Right atrium auricular region (tissue), 2 donors: ENCODE measurements around the gene KCMF1. TPM values are rescaled to one million over a fixed set of nuclear protein-coding genes. Genes with fewer than 3 reads are reported as not detected.

Source experiments
- DNase-seq: peaks from one replicate; pipeline ENCODE4 v3.0.0-alpha.2; 2019; ENCODE audit warnings: low spot score
- H3K27ac ChIP-seq, 2 donors: fragments of 200-600 bp; sonication (generic); 1 replicate in 1 of 2; 2 replicates in 1 of 2; pipeline ENCODE4 v1.5.1; 2016 to 2019
- H3K27me3 ChIP-seq, 2 donors: fragments of 200-600 bp; sonication (generic); one replicate each; pipeline versions ENCODE4 v1.5.1 to v1.6.0; 2017 to 2019
- H3K36me3 ChIP-seq: fragments of 200-600 bp; sonication (generic); one replicate; pipeline ENCODE4 v1.5.1; 2016
- H3K4me1 ChIP-seq, 2 donors: fragments of 200-600 bp; sonication (generic); one replicate each; pipeline versions ENCODE4 v1.5.1 to v1.6.0; 2017 to 2019
- H3K4me3 ChIP-seq, 2 donors: fragments of 200-600 bp; sonication (generic); 1 replicate in 1 of 2; 2 replicates in 1 of 2; pipeline ENCODE4 v1.5.1; 2017 to 2019; ENCODE audit warnings: mild to moderate bottlenecking in 1 of 2, moderate library complexity in 1 of 2
- H3K9me3 ChIP-seq, 2 donors: fragments of 200-600 bp; sonication (generic); one replicate each; pipeline ENCODE4 v1.5.1; 2019
- total RNA-seq, 2 donors: library from RNA; depleted of rRNA; stranded (reverse); fragments of >200 nt; gene quantifications; one replicate each; pipeline ENCODE4 v1.1.0, GENCODE V29; 2016
- TF ChIP-seq, protein P1 (sequence below), 2 donors: fragments of 200-600 bp; sonication (generic); IDR thresholded peaks; one replicate each; pipeline ENCODE4 v1.5.1; 2019; ENCODE audit warnings: antibody characterized with exemption in 2 of 2

Gene KCMF1
- total RNA-seq, 2 donors from 2014 or later: 53.1 to 69.5 TPM

DNA sequence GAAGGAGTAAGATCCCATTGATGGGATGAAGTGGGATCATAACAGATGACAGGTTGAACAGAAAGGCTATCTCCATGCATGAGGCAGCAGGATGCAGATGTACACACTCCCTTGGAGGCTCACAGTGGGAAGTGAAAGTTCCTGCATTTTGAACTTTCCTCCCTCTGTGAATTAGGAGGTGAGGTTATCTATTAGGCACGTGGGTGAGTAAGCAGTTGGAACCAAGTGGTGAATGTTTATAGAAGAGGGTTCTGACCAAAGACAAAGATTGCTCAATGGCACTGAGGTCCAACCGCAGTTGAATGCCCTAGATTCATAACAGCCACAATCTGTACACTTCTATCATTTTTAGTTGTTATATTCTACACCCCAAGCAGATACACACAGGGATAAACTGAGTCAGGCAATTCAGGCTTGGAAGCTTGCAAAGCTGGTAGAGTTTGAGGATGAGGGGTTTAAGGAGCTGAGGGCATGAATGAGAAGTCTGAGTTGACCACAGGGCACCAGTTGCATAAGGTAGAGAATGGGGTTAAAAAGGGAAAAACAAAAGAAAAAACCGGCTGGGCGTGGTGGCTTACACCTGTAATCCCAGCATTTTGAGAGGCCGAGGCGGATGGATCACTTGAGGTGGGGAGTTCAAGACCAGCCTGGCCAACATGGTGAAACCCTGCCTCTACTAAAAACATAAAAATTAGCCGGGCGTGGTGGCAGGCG lies 7.1 kb upstream of the KCMF1 start:
- TF ChIP-seq, protein P1, sequence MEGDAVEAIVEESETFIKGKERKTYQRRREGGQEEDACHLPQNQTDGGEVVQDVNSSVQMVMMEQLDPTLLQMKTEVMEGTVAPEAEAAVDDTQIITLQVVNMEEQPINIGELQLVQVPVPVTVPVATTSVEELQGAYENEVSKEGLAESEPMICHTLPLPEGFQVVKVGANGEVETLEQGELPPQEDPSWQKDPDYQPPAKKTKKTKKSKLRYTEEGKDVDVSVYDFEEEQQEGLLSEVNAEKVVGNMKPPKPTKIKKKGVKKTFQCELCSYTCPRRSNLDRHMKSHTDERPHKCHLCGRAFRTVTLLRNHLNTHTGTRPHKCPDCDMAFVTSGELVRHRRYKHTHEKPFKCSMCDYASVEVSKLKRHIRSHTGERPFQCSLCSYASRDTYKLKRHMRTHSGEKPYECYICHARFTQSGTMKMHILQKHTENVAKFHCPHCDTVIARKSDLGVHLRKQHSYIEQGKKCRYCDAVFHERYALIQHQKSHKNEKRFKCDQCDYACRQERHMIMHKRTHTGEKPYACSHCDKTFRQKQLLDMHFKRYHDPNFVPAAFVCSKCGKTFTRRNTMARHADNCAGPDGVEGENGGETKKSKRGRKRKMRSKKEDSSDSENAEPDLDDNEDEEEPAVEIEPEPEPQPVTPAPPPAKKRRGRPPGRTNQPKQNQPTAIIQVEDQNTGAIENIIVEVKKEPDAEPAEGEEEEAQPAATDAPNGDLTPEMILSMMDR (IDR thresholded peaks at IDR 0.05): no peak
- Histone ChIP-seq H3K27ac (no peak overlapping the region), H3K9me3 (no peaks in the 10 kb centered on the region), H3K36me3 (no peaks in the 10 kb centered on the region), H3K27me3 (no peaks in the 10 kb centered on the region), H3K4me1 (peaks cover 0 to 11% of the 10 kb centered on the region in 2 donors), H3K4me3 (no peak overlapping the region)
- DNase-seq: no peak

DNA sequence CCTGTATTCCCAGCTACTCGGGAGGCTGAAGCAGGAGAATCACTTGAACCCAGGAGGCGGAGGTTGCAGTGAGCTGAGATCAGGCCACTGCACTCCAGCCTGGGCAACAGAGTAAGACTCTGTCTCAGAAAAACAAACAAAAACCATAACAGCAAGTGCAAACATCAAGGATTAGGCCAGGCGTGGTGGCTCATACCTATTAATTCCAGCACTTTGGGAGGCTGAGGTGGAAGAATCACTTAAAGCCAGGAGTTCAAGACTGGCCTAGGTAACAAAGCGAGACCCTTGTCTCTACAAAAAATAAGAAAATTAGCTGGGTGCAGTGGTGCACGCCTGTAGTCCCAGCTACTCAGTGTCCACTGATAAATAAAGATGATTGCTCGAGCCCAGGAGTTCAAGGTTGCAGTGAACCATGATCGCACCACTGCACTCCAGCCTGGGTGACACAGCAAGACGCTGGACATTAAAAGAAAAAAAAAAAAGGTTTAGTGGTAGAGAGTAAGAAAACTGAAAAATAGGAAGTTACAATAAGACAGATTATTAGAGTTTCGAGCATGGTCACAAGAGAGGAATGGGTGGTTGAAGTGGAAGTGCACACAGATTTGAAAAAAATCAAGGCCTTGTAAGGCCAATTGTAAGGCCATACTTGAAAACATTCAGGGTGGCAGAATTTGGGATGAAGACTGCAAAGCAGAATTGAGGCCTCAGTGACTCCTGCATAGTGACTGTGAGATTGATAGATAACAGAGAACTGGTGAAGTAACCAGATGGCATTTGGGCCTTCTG lies 6.4 kb upstream of the KCMF1 start:
- Histone ChIP-seq H3K9me3 (no peaks in the 10 kb centered on the region), H3K27ac (no peak overlapping the region), H3K4me3 (no peak overlapping the region), H3K36me3 (no peaks in the 10 kb centered on the region), H3K4me1 (peaks cover 0 to 19% of the 10 kb centered on the region in 2 donors), H3K27me3 (no peaks in the 10 kb centered on the region)
- TF ChIP-seq, protein P1 (IDR thresholded peaks at IDR 0.05): no peak
- no peak for DNase-seq

DNA sequence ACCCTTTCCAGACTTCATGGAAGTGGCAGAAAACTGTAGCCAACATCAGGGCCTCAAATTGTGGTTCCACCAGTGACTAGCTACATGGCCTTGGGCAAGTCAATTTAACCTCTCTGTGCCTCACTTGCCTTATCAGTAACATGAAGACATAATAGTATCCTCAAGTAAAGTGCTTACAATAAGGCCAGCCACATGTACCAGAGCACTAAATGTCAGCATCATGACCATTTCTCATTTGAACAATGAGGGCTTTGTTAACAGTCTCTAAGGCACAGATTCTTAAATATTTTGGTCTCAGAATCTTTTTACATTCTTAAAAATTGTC lies 5.8 kb upstream of the KCMF1 start:
- peaks cover 0 to 23% of the 10 kb centered on the region in 2 donors for H3K4me1 ChIP-seq
- no peak for DNase-seq
- no peak overlapping the region for H3K27ac ChIP-seq
- H3K36me3 ChIP-seq: no peaks in the 10 kb centered on the region
- H3K27me3 ChIP-seq: no peaks in the 10 kb centered on the region
- H3K9me3 ChIP-seq: no peaks in the 10 kb centered on the region
- no peak overlapping the region for H3K4me3 ChIP-seq
- TF ChIP-seq, protein P1 (IDR thresholded peaks at IDR 0.05): no peak

DNA sequence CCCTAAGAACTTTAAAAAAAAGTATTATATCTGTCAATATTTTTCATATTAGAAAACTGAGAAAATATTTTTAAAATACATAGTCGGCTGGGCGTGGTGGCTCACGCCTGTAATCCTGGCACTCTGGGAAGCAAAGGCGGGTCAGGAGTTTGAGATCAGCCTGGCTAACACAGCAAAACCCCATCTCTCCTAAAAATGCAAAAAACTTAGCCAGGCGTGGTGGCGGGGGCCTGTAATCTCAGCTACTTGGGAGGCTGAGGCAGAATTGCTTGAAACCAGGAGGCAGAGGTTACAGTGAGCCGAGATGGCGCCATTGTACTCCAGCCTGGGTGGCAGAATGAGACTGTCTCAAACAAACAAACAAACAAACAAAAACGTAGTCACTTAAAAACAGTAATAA lies 5.1 kb upstream of the KCMF1 start:
- Histone ChIP-seq H3K27ac (no peak overlapping the region), H3K4me1 (peaks cover 0 to 23% of the 10 kb centered on the region in 2 donors), H3K27me3 (no peaks in the 10 kb centered on the region), H3K4me3 (no peak overlapping the region), H3K9me3 (no peaks in the 10 kb centered on the region), H3K36me3 (no peaks in the 10 kb centered on the region)
- DNase-seq: no peak
- TF ChIP-seq, protein P1 (IDR thresholded peaks at IDR 0.05): no peak

DNA sequence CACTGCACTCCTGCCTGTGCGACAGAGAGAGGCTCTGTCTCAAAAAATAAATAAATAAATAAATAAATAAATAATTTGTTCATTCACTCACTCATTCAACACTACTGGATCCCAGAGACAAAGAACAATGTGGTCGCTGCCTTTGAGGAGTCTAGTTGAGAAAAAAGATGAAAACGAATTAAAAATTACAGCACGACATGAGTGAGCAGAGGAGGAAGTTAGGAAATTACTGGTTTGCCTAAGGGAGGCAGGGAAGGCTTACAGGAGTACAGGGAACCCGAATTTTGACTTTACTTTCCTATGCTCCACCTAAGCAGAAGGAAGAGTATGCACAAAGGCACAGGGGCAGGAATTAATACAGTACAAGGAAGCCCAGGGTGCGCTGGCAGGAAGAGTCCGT lies 4.2 kb upstream of the KCMF1 start:
- TF ChIP-seq, protein P1 (IDR thresholded peaks at IDR 0.05): no peak
- no peak for DNase-seq
- Histone ChIP-seq H3K27ac (no peak overlapping the region), H3K27me3 (no peaks in the 10 kb centered on the region), H3K4me1 (peaks cover 0 to 23% of the 10 kb centered on the region in 2 donors), H3K9me3 (no peaks in the 10 kb centered on the region), H3K4me3 (no peak overlapping the region), H3K36me3 (no peaks in the 10 kb centered on the region)
